Spleen (tissue), 7 donors: ENCODE data around the gene ZNF593.

Source experiments
- POLR2A ChIP-seq, 3 donors: fragments of 450-650 bp; IDR thresholded peaks; one replicate each; pipeline ENCODE4 v1.5.1; 2017; ENCODE audit warnings: antibody characterized with exemption in 3 of 3, mild to moderate bottlenecking in 1 of 3
- TF ChIP-seq, protein P1 (sequence below), 11 experiments: fragments of 200-600 bp in 7 of 11; fragments of 450-650 bp in 4 of 11; sonication (generic) in 4 of 11; IDR thresholded peaks in 8 of 11; conservative IDR thresholded peaks in 3 of 11; 1 replicate in 7 of 11; 2 replicates in 4 of 11; pipeline versions ENCODE4 v1.4.0 to v1.8.0; 2016 to 2021; ENCODE audit warnings: antibody characterized with exemption in 11 of 11, inconsistent platforms in 4 of 11, mild to moderate bottlenecking in 1 of 11
- donor health status: DM: no; HTN: no; CAD: no; lungs with moderate emphysema.
- donor health status: DM: no; HTN: no; CAD: no.
- donor health status: DM: no; HTN: no; CAD: no.

- TF ChIP-seq, protein P1, sequence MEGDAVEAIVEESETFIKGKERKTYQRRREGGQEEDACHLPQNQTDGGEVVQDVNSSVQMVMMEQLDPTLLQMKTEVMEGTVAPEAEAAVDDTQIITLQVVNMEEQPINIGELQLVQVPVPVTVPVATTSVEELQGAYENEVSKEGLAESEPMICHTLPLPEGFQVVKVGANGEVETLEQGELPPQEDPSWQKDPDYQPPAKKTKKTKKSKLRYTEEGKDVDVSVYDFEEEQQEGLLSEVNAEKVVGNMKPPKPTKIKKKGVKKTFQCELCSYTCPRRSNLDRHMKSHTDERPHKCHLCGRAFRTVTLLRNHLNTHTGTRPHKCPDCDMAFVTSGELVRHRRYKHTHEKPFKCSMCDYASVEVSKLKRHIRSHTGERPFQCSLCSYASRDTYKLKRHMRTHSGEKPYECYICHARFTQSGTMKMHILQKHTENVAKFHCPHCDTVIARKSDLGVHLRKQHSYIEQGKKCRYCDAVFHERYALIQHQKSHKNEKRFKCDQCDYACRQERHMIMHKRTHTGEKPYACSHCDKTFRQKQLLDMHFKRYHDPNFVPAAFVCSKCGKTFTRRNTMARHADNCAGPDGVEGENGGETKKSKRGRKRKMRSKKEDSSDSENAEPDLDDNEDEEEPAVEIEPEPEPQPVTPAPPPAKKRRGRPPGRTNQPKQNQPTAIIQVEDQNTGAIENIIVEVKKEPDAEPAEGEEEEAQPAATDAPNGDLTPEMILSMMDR (IDR thresholded peaks at IDR 0.05 in 8 of 11, conservative IDR thresholded peaks at IDR 0.05 in 3 of 11) = no peak
- TF ChIP-seq POLR2A (IDR thresholded peaks at IDR 0.05) = no peak
These were observed 22.0 kb downstream of the ZNF593 start for GRCh38 chr1:26191739-26192138.
